DOHH2 (cell line): Measurements from ENCODE around the gene ARHGAP22.

Experiments
- H3F3A ChIP-seq: fragments of 200-600 bp; sonication (generic), shearing (Covaris generic); 2 replicates; pipeline ENCODE4 v1.6.0; 2016; ENCODE audit warnings: antibody characterized with exemption, mild to moderate bottlenecking; ENCODE audit not compliant: control insufficient read depth, insufficient read depth
- H3K27ac ChIP-seq: fragments of 200-600 bp; sonication (generic); 2 replicates; pipeline ENCODE4 v1.5.1; 2014; ENCODE audit warnings: low read depth, mild to moderate bottlenecking, low read length, moderate library complexity
- H3K27me3 ChIP-seq: fragments of 200-600 bp; sonication (generic); 2 replicates; pipeline ENCODE4 v1.6.1; 2014; ENCODE audit warnings: mild to moderate bottlenecking, low read length, mixed read lengths; ENCODE audit not compliant: control insufficient read depth
- H3K36me3 ChIP-seq: fragments of 200-600 bp; sonication (generic); 2 replicates; pipeline ENCODE4 v1.6.1; 2014; ENCODE audit warnings: mild to moderate bottlenecking, low read length, moderate library complexity, mixed read lengths; ENCODE audit not compliant: control insufficient read depth
- H3K4me1 ChIP-seq: fragments of 200-600 bp; sonication (generic); 2 replicates; pipeline ENCODE4 v1.6.1; 2014; ENCODE audit warnings: mild to moderate bottlenecking, low read length, mixed read lengths; ENCODE audit not compliant: control insufficient read depth
- H3K4me2 ChIP-seq: fragments of 200-600 bp; sonication (generic); 2 replicates; pipeline ENCODE4 v1.6.0; 2014; ENCODE audit warnings: mild to moderate bottlenecking, low read length, moderate library complexity
- H3K4me3 ChIP-seq: fragments of 200-600 bp; sonication (generic); 2 replicates; pipeline ENCODE4 v1.5.1; 2014; ENCODE audit warnings: mild to moderate bottlenecking, low read length, mixed read lengths
- H3K79me2 ChIP-seq: fragments of 200-600 bp; sonication (generic); 2 replicates; pipeline ENCODE4 v1.6.1; 2014; ENCODE audit warnings: mild to moderate bottlenecking, low read length, mixed read lengths; ENCODE audit not compliant: control insufficient read depth
- H3K9me2 ChIP-seq: fragments of 200-600 bp; sonication (generic); replicated peaks from 2 replicates; pipeline ENCODE4 v1.6.1; 2014; ENCODE audit warnings: mild to moderate bottlenecking, low read length, mixed read lengths; ENCODE audit not compliant: control insufficient read depth
- H3K9me3 ChIP-seq: fragments of 200-600 bp; sonication (generic); 2 replicates; pipeline ENCODE4 v1.6.1; 2014; ENCODE audit warnings: antibody characterized with exemption, low read length, mixed read lengths; ENCODE audit not compliant: control insufficient read depth, insufficient read depth
- H4K20me1 ChIP-seq: fragments of 200-600 bp; sonication (generic); 2 replicates; pipeline ENCODE4 v1.6.0; 2014; ENCODE audit warnings: low read depth, mild to moderate bottlenecking, antibody characterized with exemption, low read length, moderate library complexity; ENCODE audit not compliant: control insufficient read depth, insufficient read depth
- EZH2phosphoT487 ChIP-seq: fragments of 200-600 bp; sonication (generic); IDR thresholded peaks from 2 replicates; pipeline ENCODE4 v1.6.1; 2017; ENCODE audit warnings: borderline replicate concordance, mild to moderate bottlenecking, antibody characterized with exemption, low read length, moderate library complexity, mixed read lengths
- TF ChIP-seq, protein P1 (sequence below): fragments of 200-600 bp; sonication (generic); IDR thresholded peaks from one replicate; pipeline ENCODE4 v1.5.1; 2014; ENCODE audit warnings: antibody characterized with exemption, mild to moderate bottlenecking, low read depth, low read length; ENCODE audit not compliant: poor library complexity, severe bottlenecking

Gene ARHGAP22

DNA sequence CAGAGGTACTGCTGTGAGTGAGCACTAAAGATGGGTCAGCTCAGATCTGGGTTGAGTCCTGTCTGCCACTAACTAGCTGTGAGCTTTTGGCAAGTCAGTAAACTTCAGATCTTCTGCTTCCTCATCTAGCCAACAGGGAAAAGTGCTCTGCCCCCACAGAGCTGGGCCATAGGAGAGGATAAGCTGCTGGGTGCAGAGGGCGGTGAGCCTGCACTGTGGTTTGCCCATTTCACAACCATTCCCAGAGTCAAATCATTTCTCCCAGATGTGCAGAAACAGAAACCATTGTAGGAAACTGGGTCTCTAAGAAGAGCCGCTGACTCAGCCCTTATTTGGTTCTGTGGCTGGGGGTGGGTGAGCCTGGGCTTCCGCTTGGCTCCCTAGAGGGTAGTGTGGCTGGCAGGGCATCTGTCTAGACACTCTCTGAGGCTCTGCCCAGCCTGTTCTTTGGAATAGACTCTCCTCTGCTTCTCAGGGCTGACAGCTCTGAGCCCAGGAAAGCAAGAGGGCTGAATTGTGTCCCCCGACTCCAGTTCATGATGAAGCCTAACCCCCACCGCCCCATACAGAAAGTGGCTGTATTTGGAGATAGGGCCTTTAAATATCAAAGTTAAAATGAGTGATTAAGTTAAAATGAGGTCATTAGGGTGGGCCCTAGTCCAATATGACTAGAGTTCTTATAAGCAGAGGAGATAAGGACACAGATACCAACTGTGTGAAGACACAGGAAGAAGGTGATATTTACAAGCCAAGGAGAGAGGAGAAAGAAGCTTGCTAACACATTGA is 29.5 kb upstream of the ARHGAP22 start:
- Histone ChIP-seq H3K36me3 (no peaks in the 10 kb centered on the region), H3K4me1 (peaks cover 10% of the 10 kb centered on the region), H3K4me3 (no peak overlapping the region), H3K4me2 (no peak overlapping the region), H3K27me3 (peaks cover 49% of the 10 kb centered on the region), H3F3A (no peaks in the 10 kb centered on the region), H4K20me1 (no peaks in the 10 kb centered on the region), H3K79me2 (no peaks in the 10 kb centered on the region), H3K27ac (no peak overlapping the region), H3K9me2 (no peaks in the 10 kb centered on the region), H3K9me3 (no peaks in the 10 kb centered on the region; the same call in 1 of the 2 replicates)
- TF ChIP-seq, protein P1, sequence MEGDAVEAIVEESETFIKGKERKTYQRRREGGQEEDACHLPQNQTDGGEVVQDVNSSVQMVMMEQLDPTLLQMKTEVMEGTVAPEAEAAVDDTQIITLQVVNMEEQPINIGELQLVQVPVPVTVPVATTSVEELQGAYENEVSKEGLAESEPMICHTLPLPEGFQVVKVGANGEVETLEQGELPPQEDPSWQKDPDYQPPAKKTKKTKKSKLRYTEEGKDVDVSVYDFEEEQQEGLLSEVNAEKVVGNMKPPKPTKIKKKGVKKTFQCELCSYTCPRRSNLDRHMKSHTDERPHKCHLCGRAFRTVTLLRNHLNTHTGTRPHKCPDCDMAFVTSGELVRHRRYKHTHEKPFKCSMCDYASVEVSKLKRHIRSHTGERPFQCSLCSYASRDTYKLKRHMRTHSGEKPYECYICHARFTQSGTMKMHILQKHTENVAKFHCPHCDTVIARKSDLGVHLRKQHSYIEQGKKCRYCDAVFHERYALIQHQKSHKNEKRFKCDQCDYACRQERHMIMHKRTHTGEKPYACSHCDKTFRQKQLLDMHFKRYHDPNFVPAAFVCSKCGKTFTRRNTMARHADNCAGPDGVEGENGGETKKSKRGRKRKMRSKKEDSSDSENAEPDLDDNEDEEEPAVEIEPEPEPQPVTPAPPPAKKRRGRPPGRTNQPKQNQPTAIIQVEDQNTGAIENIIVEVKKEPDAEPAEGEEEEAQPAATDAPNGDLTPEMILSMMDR = no peak
- TF ChIP-seq EZH2phosphoT487 = no peak

DNA sequence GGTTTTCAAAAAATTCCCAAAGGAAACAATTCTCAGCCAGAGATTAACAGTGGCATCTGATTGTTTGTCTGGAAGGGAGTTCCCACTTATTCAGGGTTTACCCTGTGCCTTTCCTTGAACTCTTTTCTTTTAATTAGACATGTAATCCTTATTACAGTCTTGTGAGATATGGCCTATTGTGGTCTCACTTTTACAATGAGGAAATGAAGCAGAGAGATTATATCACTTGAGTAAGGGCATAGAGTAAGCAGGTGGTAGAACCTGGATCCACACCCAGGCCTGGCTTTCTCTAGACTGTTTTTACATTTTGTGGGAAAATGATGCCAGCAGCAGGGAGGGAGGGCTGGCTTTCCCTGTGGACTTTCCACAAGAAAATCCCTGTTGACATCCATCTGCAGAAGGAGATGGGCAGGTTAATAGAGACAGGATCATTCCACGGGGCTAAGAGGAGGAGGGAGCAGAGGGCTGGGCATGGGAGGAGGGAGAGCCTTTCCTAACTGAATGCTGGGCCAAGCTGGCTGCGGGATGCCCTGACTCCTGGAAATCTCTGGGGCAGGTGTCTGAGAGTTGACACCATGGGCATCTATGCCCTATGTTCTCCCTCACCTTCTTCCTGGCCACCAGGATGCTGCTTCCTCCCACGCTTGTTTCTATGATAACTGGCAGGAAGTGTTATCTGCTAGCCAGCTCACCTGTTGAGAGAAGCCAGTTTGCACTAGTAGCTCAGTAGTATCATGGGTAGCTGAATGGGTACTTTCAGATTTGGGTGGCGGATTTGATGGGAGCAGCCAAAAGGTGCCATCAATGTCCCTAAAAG is 28.7 kb upstream of the ARHGAP22 start:
- TF ChIP-seq, protein P1 = no peak
- no peak for TF ChIP-seq EZH2phosphoT487
- H3K27ac ChIP-seq = no peak overlapping the region
- H3K9me2 ChIP-seq = no peaks in the 10 kb centered on the region

DNA sequence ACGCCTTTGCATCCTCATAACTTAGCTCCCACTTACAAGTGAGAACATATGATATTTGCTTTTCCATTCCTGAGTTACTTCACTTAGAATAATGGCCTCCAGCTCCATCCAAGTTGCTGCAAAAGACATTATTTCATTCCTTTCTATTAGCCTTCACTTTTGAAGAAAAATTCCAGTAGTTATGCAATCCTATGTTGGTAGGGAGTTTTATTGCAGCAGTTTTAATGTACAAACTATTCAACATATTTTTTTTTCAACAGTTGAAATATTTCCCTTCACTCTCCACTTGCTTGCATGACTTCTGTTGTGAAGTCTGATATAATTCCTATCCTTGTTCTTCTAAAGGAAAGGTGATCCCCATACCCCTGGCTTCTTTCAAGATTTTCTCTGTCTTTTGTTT is 27.3 kb upstream of the ARHGAP22 start:
- Histone ChIP-seq H3K4me3 (no peak overlapping the region), H3K9me3 (no peaks in the 10 kb centered on the region), H3F3A (no peaks in the 10 kb centered on the region), H3K27ac (no peak overlapping the region), H3K36me3 (no peaks in the 10 kb centered on the region), H3K27me3 (peaks cover 40% of the 10 kb centered on the region), H3K79me2 (no peaks in the 10 kb centered on the region), H3K9me2 (no peaks in the 10 kb centered on the region), H4K20me1 (no peaks in the 10 kb centered on the region), H3K4me1 (peaks cover 10% of the 10 kb centered on the region), H3K4me2 (no peak overlapping the region)
- TF ChIP-seq, protein P1 = no peak
- no peak for TF ChIP-seq EZH2phosphoT487

More for the DNA sequence above, 28.7 kb upstream of the ARHGAP22 start:
- peaks cover 43% of the 10 kb centered on the region for H3K27me3 ChIP-seq
- no peak overlapping the region for H3K4me3 ChIP-seq
- peaks cover 10% of the 10 kb centered on the region for H3K4me1 ChIP-seq
- no peaks in the 10 kb centered on the region for H3F3A ChIP-seq
- H3K4me2 ChIP-seq = no peak overlapping the region
- no peaks in the 10 kb centered on the region for H3K79me2 ChIP-seq
- no peaks in the 10 kb centered on the region for H4K20me1 ChIP-seq
- no peaks in the 10 kb centered on the region; the same call in 1 of the 2 replicates for H3K9me3 ChIP-seq
- H3K36me3 ChIP-seq = no peaks in the 10 kb centered on the region
